Peyer's patch (tissue), 4 donors: ENCODE data around the gene RIPPLY3.

ENCODE experiments used
- CTCF ChIP-seq, 6 experiments: fragments of 450-650 bp in 4 of 6; fragments of 200-600 bp in 2 of 6; sonication (generic) in 1 of 6; IDR thresholded peaks; one replicate each; pipeline ENCODE4 v1.5.1; 2017 to 2019; ENCODE audit warnings: antibody characterized with exemption in 6 of 6, mild to moderate bottlenecking in 3 of 6, moderate library complexity in 1 of 6
- POLR2A ChIP-seq, 2 donors: fragments of 450-650 bp; IDR thresholded peaks; one replicate each; pipeline ENCODE4 v1.5.1; 2017; ENCODE audit warnings: antibody characterized with exemption in 2 of 2, mild to moderate bottlenecking in 2 of 2, moderate library complexity in 2 of 2

- TF ChIP-seq POLR2A (IDR thresholded peaks at IDR 0.05) (no peak), CTCF (IDR thresholded peaks at IDR 0.05) (no peak)
Observed at GRCh38 chr21:36990508-36991205, 15.8 kb upstream of the RIPPLY3 start.
